ENCODE measurements around the gene LRRC72. TPM values are rescaled to one million over a fixed set of nuclear protein-coding genes. Genes with fewer than 3 reads are reported as not detected.

LRRC72 gene
- total RNA-seq, 1 experiment from 2014 or later: not detected

DNA sequence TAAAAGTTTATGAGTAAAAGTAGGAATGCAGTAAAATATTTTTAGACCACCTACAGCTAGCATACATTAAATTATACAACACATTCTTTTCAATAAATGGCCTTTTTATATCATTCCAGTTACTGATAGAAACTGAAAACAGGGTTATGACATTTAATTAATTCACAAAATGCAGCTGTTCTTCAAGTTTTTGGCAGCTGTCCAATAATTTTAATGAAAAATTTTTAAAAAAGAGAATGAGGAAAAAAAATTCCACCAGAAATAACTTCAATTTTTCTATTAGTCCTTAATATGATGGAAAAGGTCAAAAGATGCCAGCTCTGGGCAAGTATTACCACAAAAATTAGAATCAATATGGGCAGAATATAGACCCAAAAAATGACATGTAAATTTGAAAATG lies 11.9 kb upstream of the LRRC72 start:
- no peak overlapping the region for H2AK5ac ChIP-seq (ENCODE audit: insufficient read length, low read length)
- H3K79me2 ChIP-seq (ENCODE audit: insufficient read depth, low read length): no peaks in the 10 kb centered on the region

More for the DNA sequence above, 11.9 kb upstream of the LRRC72 start:
- Histone ChIP-seq H3K79me1 (ENCODE audit: insufficient read depth, low read depth, low read length, poor library complexity, severe bottlenecking) (no peaks in the 10 kb centered on the region), H3K4me2 (ENCODE audit: insufficient read depth, insufficient read length, low read length) (no peak overlapping the region), H4K91ac (ENCODE audit: insufficient read length, low read depth, low read length) (no peak overlapping the region), H2BK12ac (ENCODE audit: insufficient read length, low read depth, low read length) (no peak overlapping the region), H3K9ac (ENCODE audit: extremely low read depth, insufficient read length, low read length) (no peak overlapping the region), H4K8ac (replicated peaks; ENCODE audit: insufficient read length, low read depth, low read length) (no peak overlapping the region), H3K56ac (ENCODE audit: insufficient read length, low read depth, low read length) (no peak overlapping the region), H3K9me3 (ENCODE audit: control insufficient read depth, low read depth, low read length) (no peaks in the 10 kb centered on the region), H4K5ac (ENCODE audit: insufficient read length, low read depth, low read length) (no peak overlapping the region), H3K27ac (ENCODE audit: insufficient read length, low read depth, low read length) (no peak overlapping the region), H3K14ac (ENCODE audit: insufficient read depth, low read length) (no peak overlapping the region), H3K4ac (ENCODE audit: low read depth, low read length) (no peak overlapping the region), H3K23ac (ENCODE audit: insufficient read length, low read depth, low read length) (no peak overlapping the region), H3K18ac (ENCODE audit: insufficient read length, low read depth, low read length) (no peak overlapping the region), H3K4me1 (ENCODE audit: insufficient read depth, low read length) (peaks cover 4% of the 10 kb centered on the region; the same call in 1 of the 2 replicates), H3T11ph (ENCODE audit: low read length) (no peak overlapping the region), H2BK15ac (ENCODE audit: low read depth, low read length) (no peak overlapping the region), H4K20me1 (ENCODE audit: control insufficient read depth, insufficient read depth, insufficient read length) (no peaks in the 10 kb centered on the region), H3K23me2 (ENCODE audit: insufficient read length, low read depth, low read length, poor library complexity, severe bottlenecking) (no peaks in the 10 kb centered on the region), H2BK120ac (ENCODE audit: low read depth, low read length, poor library complexity, severe bottlenecking) (no peak overlapping the region), H2BK20ac (ENCODE audit: low read depth, low read length, poor library complexity, severe bottlenecking) (no peak overlapping the region), H2BK5ac (ENCODE audit: insufficient read length, low read length) (no peak overlapping the region), H2AFZ (ENCODE audit: low read length) (no peak overlapping the region), H3K27me3 (ENCODE audit: insufficient read depth, low read length) (no peaks in the 10 kb centered on the region)
- H3K27me3 Mint-ChIP-seq (ENCODE audit: low read depth): no peaks in the 10 kb centered on the region
- H3K4me3 Mint-ChIP-seq: no peak overlapping the region
- H3K4me1 Mint-ChIP-seq: peaks cover 5 to 14% of the 10 kb centered on the region in 2 experiments; a peak in 3 of 4 replicates
- no peak overlapping the region for H3K27ac Mint-ChIP-seq
- no peaks in the 10 kb centered on the region for H3K36me3 Mint-ChIP-seq (ENCODE audit: insufficient read depth in 1 of 3, low read depth in 3 of 3)
- no peaks in the 10 kb centered on the region for H3K9me3 Mint-ChIP-seq
- TF ChIP-seq, protein P1, sequence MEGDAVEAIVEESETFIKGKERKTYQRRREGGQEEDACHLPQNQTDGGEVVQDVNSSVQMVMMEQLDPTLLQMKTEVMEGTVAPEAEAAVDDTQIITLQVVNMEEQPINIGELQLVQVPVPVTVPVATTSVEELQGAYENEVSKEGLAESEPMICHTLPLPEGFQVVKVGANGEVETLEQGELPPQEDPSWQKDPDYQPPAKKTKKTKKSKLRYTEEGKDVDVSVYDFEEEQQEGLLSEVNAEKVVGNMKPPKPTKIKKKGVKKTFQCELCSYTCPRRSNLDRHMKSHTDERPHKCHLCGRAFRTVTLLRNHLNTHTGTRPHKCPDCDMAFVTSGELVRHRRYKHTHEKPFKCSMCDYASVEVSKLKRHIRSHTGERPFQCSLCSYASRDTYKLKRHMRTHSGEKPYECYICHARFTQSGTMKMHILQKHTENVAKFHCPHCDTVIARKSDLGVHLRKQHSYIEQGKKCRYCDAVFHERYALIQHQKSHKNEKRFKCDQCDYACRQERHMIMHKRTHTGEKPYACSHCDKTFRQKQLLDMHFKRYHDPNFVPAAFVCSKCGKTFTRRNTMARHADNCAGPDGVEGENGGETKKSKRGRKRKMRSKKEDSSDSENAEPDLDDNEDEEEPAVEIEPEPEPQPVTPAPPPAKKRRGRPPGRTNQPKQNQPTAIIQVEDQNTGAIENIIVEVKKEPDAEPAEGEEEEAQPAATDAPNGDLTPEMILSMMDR (conservative IDR thresholded peaks at IDR 0.05): no peak
- no peak for DNase-seq
